ENCODE measurements around the gene TASP1.
"Not testable (repeated sequence)": the region's sequence is repeated elsewhere in the genome, so short reads cannot be mapped to it uniquely, and the experiment has no call there.

Gene TASP1

GRCh38 chr20:13648291-13649228 is 9.8 kb upstream of the TASP1 start:
- DNase-seq (ENCODE audit: low read depth) = no peak

- no peak for DNase-seq (ENCODE audit: low read depth)
Observed at GRCh38 chr20:13644010-13644409, 5.3 kb upstream of the TASP1 start.

GRCh38 chr20:13639150-13639497 is 392 bp upstream of the TASP1 start:
- no peak for DNase-seq (ENCODE audit: low read depth)

GRCh38 chr20:13638162-13638495 is 603 bp downstream of the TASP1 start:
- DNase-seq (ENCODE audit: low read depth) = no peak

GRCh38 chr20:13632431-13632830 is 6.3 kb downstream of the TASP1 start:
- no peak for DNase-seq (ENCODE audit: low read depth)

GRCh38 chr20:13627525-13627924 is 11.2 kb downstream of the TASP1 start:
- not testable (repeated sequence) for DNase-seq (ENCODE audit: low read depth)

GRCh38 chr20:13626724-13627123 is 12.0 kb downstream of the TASP1 start:
- no peak for DNase-seq (ENCODE audit: low read depth)

- no peak for DNase-seq (ENCODE audit: low read depth)
Observed at GRCh38 chr20:13625304-13625979, 13.3 kb downstream of the TASP1 start.

GRCh38 chr20:13619415-13619814 is 19.3 kb downstream of the TASP1 start:
- not testable (repeated sequence) for DNase-seq (ENCODE audit: low read depth)

GRCh38 chr20:13618456-13618855 is 20.3 kb downstream of the TASP1 start:
- not testable (repeated sequence) for DNase-seq (ENCODE audit: low read depth)

- DNase-seq (ENCODE audit: low read depth) = not testable (repeated sequence)
Observed at GRCh38 chr20:13617585-13617984, 21.1 kb downstream of the TASP1 start.

GRCh38 chr20:13616713-13617112 is 22.0 kb downstream of the TASP1 start:
- DNase-seq (ENCODE audit: low read depth) = not testable (repeated sequence)

GRCh38 chr20:13613917-13614316 is 24.8 kb downstream of the TASP1 start:
- DNase-seq (ENCODE audit: low read depth) = no peak

- no peak for DNase-seq (ENCODE audit: low read depth)
Observed at GRCh38 chr20:13611611-13612125, 27.1 kb downstream of the TASP1 start.

- DNase-seq (ENCODE audit: low read depth) = no peak
Observed at GRCh38 chr20:13610184-13610583, 28.5 kb downstream of the TASP1 start.

- no peak for DNase-seq (ENCODE audit: low read depth)
Observed at GRCh38 chr20:13608066-13608465, 30.7 kb downstream of the TASP1 start.

GRCh38 chr20:13593423-13593822 is 45.3 kb downstream of the TASP1 start:
- DNase-seq (ENCODE audit: low read depth) = not testable (repeated sequence)

GRCh38 chr20:13588049-13588448 is 50.7 kb downstream of the TASP1 start:
- no peak for DNase-seq (ENCODE audit: low read depth)

GRCh38 chr20:13587370-13587769 is 51.4 kb downstream of the TASP1 start:
- no peak for DNase-seq (ENCODE audit: low read depth)

GRCh38 chr20:13586133-13586532 is 52.6 kb downstream of the TASP1 start:
- no peak for DNase-seq (ENCODE audit: low read depth)

GRCh38 chr20:13581451-13581850 is 57.3 kb downstream of the TASP1 start:
- no peak for DNase-seq (ENCODE audit: low read depth)

- no peak for DNase-seq (ENCODE audit: low read depth)
Observed at GRCh38 chr20:13580707-13581106, 58.0 kb downstream of the TASP1 start.

GRCh38 chr20:13574071-13574470 is 64.7 kb downstream of the TASP1 start:
- no peak for DNase-seq (ENCODE audit: low read depth)
